Neural crest cell (in vitro differentiated cells): ENCODE data around the gene ANKRD9. TPM values are rescaled to one million over a fixed set of nuclear protein-coding genes. Genes with fewer than 3 reads are reported as not detected.

Experiments used
- DNase-seq: peaks from one replicate; pipeline ENCODE4 v3.0.0; 2021; ENCODE audit warnings: low read depth, mixed read lengths, low spot score
- H3K27ac Mint-ChIP-seq: one replicate; pipeline ENCODE4 v1.8.0; 2021; ENCODE audit warnings: mild to moderate bottlenecking, mixed read lengths; ENCODE audit not compliant: unreplicated experiment
- H3K27me3 Mint-ChIP-seq: 2 replicates; pipeline ENCODE4 v1.8.0; 2021; ENCODE audit warnings: low read depth, mild to moderate bottlenecking, mixed read lengths
- H3K36me3 Mint-ChIP-seq: 2 replicates; pipeline ENCODE4 v1.8.0; 2021; ENCODE audit warnings: low read depth, mild to moderate bottlenecking, mixed read lengths
- H3K4me1 Mint-ChIP-seq: 2 replicates; pipeline ENCODE4 v1.8.0; 2021; ENCODE audit warnings: mixed read lengths
- H3K4me3 Mint-ChIP-seq: one replicate; pipeline ENCODE4 v1.8.0; 2021; ENCODE audit warnings: mild to moderate bottlenecking, mixed read lengths
- H3K9me3 Mint-ChIP-seq: 2 replicates; pipeline ENCODE4 v1.8.0; 2021; ENCODE audit warnings: mixed read lengths
- CTCF ChIP-seq: fragments of 200-600 bp; sonication (generic); conservative IDR thresholded peaks from 2 replicates; pipeline ENCODE4 v1.5.0; 2021; ENCODE audit warnings: antibody characterized with exemption, mild to moderate bottlenecking
- total RNA-seq: library from RNA; stranded (reverse); gene quantifications from 2 replicates; pipeline ENCODE4 v1.2.1, GENCODE V29; 2021

The ANKRD9 gene
- total RNA-seq, 1 donor from 2014 or later, result 40.0 TPM

- no peaks in the 10 kb centered on the region for H3K36me3 Mint-ChIP-seq
- no peaks in the 10 kb centered on the region for H3K27me3 Mint-ChIP-seq
- H3K27ac Mint-ChIP-seq, result peak overlapping the region; percentile 43
- no peak for TF ChIP-seq CTCF
- DNase-seq, result no peak
- H3K9me3 Mint-ChIP-seq, result no peaks in the 10 kb centered on the region
- no peak overlapping the region for H3K4me3 Mint-ChIP-seq
- H3K4me1 Mint-ChIP-seq, result no peaks in the 10 kb centered on the region
These were observed 19.1 kb downstream of the ANKRD9 start for GRCh38 chr14:102490456-102490855.

- Mint-ChIP-seq H3K36me3 (peaks cover 8% of the 10 kb centered on the region), H3K4me3 (no peak overlapping the region), H3K27ac (no peak overlapping the region), H3K4me1 (peaks cover 8% of the 10 kb centered on the region), H3K9me3 (peaks cover 4% of the 10 kb centered on the region), H3K27me3 (no peaks in the 10 kb centered on the region)
- no peak for TF ChIP-seq CTCF
- DNase-seq, result no peak
These were observed 22.4 kb downstream of the ANKRD9 start for GRCh38 chr14:102487204-102487577.

- TF ChIP-seq CTCF, result no peak
- H3K27ac Mint-ChIP-seq, result no peak overlapping the region
- DNase-seq, result no peak
- peaks cover 4% of the 10 kb centered on the region for H3K9me3 Mint-ChIP-seq
- H3K4me3 Mint-ChIP-seq, result no peak overlapping the region
- H3K27me3 Mint-ChIP-seq, result no peaks in the 10 kb centered on the region
- H3K4me1 Mint-ChIP-seq, result peaks cover 9% of the 10 kb centered on the region
- H3K36me3 Mint-ChIP-seq, result peaks cover 9% of the 10 kb centered on the region
These were observed 22.9 kb downstream of the ANKRD9 start for GRCh38 chr14:102486513-102487203.

- Mint-ChIP-seq H3K4me1 (peaks cover 9% of the 10 kb centered on the region), H3K27me3 (no peaks in the 10 kb centered on the region), H3K27ac (peak overlapping the region; percentile 62), H3K36me3 (peaks cover 9% of the 10 kb centered on the region), H3K4me3 (no peak overlapping the region), H3K9me3 (peaks cover 4% of the 10 kb centered on the region)
- no peak for TF ChIP-seq CTCF
- DNase-seq, result no peak
These were observed 23.7 kb downstream of the ANKRD9 start for GRCh38 chr14:102485693-102486512.

- Mint-ChIP-seq H3K36me3 (peaks cover 14% of the 10 kb centered on the region), H3K4me3 (no peak overlapping the region), H3K4me1 (peaks cover 9% of the 10 kb centered on the region), H3K27ac (no peak overlapping the region), H3K27me3 (no peaks in the 10 kb centered on the region), H3K9me3 (peaks cover 4% of the 10 kb centered on the region)
- no peak for TF ChIP-seq CTCF
- DNase-seq, result no peak
These were observed 25.3 kb downstream of the ANKRD9 start for GRCh38 chr14:102484316-102484715.
